ENCODE measurements around the gene ASPA.
"Not testable (repeated sequence)": the region's sequence is repeated elsewhere in the genome, so short reads cannot be mapped to it uniquely, and the experiment has no call there.

ASPA gene

DNA sequence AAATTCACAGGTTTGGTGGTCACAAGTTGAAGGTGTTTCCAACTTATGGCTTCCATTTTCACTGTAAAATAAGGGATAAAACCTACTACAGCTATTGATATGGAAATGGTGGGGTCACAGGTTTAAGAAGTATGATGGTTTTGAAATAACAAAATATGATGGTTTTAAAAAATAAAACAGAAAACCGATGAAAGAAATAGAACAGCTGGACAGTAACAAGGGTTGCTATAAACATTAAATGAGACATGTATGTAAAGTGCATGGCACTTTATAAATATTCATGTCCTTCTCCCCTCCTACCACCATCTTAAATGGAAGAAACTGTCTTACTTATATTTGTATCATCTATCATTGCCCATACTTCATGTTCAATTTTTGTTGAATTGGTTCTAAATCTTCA, 31.3 kb downstream of the ASPA start:
- in situ Hi-C loops (cut with MboI; ENCODE audit: low sequenced_read_pairs) = no loop called here

DNA sequence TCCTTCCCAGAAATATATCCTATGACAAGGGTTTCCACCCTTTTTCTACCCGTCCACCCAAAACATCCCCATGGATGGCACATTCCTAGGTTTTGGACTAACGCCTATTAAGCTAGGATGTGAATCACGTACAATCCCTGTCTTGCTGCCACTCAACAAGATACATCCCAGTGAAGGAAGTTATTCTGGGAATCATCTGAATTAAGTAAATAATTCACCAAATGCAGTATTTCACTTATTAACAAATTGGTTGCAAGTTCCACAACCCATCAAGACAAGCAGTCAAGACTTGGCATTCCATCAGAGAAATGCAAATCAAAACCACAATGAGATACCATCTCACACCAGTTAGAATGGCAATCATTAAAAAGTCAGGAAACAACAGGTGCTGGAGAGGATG, 32.1 kb downstream of the ASPA start:
- in situ Hi-C loops (cut with MboI; ENCODE audit: low sequenced_read_pairs) = no loop called here

DNA sequence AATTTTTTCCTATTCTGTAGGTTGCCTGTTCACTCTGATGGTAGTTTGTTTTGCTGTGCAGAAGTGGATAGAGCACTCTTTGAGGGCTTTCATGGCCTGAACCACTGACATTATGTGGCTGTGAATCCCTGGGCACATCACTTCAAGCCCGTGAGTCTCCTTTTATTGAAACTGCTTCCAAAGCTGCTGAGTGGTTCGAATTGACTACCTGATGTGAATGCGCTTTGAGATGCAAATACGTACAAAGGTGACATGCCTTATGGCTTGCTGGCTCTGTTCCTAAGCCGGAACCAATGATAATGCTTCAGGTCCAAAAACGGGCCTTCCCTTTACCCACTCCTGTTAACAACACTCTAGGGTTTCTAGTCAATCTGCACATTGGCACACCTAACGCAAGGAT, 34.3 kb downstream of the ASPA start:
- in situ Hi-C loops (cut with MboI; ENCODE audit: low sequenced_read_pairs) = no loop called here

DNA sequence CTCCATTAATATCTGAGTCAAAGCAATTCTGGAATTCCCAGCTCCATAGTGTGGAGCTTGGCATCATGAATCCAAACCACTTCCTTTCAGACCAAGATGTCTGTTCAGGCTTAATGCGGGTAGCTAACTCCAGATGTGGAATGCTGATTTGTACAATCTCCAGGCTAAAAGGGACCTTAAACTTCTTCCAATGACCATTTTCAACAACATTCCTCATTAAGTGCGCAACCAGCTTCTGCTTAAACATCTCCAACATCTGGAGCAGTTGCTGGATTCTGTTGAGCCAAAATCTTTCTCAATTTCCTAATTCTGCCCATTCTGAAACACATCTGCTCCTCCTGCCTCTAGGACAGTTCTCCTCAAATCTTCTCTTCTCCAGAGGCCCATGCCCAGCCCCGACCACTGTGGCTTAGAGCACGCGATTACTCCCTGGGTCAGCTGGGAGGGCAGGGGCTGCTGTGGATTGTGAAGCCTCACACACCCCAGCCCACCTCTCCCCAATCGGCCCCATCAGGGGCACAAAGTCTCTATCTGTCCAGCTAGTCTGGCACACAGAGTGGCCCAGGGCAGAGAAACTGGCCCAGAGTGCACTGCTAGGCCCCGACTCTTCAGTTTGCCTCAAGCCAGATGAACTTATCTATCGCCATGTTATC, 36.2 kb downstream of the ASPA start:
- in situ Hi-C loops (cut with MboI; ENCODE audit: low sequenced_read_pairs) = no loop called here

DNA sequence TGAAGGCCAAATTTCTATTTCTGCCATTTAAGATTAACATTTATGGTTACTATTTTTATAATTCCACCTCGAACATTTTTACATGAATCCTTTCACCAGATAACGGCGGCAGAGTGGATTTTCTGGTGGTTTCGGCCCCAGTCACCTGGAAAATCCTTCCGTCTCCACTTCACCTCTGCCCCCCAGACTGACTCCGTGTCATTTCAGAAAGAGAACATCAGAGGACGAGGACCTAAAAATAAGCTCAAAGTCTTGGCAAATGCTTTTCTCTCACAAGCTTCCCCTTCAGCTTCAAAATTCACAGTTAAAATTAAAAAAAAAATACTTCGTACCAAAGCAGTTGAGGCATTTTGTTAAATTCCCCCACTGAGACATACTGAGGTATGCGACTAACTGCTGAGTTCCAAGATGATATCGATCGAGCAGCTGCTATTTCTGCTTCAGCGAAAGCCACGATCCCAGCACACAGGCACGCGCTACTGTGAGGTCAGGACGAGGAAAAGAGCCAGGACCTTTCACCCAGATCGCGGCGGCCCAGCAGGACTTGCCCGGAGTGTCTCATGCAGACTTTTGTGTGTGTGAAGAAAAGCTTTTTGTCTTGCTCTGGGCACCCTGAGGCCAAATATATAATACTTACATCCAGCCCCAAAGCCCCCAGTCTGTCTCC, 36.8 kb downstream of the ASPA start:
- in situ Hi-C loops (cut with MboI; ENCODE audit: low sequenced_read_pairs) = no loop called here

DNA sequence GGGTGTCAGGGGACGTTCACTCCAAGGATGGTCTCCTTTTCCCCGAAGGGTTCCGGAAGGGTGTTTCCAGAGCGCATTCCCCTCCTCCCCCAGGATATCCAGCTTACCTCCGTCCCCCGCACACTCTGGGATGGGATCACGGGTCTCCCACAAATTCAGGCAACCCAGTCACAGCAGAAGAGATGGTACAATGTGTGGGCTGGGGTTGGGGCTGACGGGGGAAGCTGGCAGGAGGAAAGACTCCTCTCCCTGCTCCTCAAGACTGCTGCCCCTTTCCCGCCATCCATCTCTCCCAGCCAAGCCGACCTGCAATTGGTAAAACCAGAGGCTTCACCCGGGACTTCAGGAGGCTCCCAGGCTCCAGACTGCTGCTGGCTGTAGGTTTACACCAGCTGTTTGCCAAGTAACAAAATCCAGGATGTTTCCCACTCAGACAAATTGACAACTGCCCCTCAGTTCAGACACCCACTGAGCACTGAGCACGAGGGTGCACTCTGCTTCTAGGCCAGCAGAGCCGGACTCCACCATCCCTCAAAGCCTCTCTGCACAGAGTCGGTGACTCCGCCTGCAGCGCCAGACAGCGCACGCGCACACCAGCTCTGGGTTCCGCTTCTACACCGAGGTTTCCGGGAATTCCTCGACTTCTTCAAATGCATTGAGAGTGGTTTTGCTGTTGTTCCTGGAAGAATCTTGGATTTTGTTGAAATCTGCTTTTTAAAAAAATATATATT, 37.7 kb downstream of the ASPA start:
- in situ Hi-C loops (cut with MboI; ENCODE audit: low sequenced_read_pairs) = no loop called here

DNA sequence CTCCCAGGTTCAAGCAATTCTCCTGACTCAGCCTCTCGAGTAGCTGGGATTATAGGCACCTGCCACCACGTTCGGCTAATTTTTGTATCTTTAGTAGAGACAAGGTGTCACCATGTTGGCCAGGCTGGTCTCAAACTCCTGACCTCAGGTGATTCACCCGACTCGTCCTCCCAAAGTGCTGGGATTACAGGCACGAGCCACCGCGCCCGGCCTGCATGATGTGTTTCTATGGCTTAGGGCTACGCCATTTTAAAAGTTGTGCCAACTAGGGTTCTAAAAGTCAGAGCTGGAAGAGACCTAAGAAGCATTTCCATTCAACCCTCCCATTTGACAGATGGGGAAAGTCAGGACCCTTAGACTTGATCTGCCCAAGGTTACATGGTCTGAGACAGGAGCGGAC, 38.4 kb downstream of the ASPA start:
- in situ Hi-C loops (cut with MboI; ENCODE audit: low sequenced_read_pairs) = not testable (repeated sequence)

DNA sequence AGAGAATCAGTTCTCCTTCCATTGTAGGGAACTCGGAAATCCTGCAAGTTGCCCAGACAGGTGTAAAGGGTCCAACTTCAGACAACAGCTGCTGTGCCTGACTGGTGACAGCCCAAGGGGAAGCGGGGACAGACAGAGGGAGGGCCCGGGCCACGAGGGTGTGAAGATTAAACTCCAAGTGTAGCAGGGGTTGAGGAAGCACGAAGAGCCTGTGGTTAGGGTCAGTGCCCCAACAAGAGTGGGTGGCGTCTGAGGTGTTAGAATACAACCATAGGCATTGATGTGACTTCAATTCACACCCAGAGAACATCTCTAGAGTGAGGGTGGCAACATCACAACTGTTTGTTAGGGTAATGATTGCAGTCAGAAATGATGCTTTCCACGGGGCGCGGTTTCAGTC, 39.1 kb downstream of the ASPA start:
- in situ Hi-C loops (cut with MboI; ENCODE audit: low sequenced_read_pairs) = no loop called here

DNA sequence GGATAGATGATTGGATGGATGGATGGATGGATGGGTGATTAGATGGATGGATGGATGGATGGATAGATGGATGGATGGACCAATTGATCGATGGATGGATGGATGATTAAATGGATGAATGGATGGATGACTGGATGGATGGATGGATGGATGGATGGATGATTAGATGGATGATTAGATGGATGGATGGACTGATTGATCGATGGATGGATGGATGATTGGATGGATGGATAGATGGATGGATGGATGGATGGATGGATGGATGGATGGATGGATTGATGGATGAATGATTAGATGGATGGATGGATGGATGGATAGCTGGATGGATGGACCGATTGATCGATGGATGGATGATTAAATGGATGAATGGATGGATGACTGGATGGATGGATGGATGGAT, 43.7 kb downstream of the ASPA start:
- in situ Hi-C loops (cut with MboI; ENCODE audit: low sequenced_read_pairs) = not testable (repeated sequence)

DNA sequence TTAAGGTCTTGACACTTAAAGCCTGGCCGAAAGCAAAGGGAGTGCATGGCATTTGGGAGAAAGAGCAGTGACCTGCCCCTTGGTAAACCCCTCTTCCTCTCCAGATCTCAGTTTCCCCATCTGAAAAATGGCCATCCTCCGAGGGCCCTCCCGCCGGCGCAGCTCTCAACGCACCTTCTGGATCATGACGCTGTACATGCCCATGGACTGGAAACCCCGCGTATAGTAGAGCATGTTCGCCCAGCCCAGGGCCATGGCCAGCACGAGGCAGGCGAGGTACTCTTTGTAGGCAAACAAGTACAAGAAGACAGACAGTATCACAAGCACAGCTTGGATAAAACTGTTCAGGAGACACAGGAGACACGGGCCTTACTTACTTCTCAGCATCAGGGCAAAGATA, 48.2 kb downstream of the ASPA start:
- in situ Hi-C loops (cut with MboI; ENCODE audit: low sequenced_read_pairs) = no loop called here

DNA sequence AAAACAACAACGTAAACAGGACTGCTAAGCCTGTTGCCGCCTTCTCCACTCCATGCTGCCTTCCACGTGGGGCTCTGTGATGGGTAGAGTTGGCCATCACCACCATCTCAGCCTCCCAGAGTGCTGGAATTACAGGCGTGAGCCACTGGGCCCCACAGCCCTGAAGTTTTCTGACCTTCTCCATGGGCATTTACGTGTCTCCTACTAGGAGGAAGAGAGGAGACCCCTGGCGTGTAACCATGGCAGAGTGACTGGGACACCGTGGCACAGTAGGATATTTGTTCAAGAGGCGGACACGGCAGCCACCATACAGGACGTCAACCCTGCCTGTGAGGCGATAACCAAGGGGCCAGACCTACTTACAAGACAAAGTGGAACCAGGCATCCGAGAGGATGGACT, 50.7 kb downstream of the ASPA start:
- in situ Hi-C loops (cut with MboI; ENCODE audit: low sequenced_read_pairs) = no loop called here

DNA sequence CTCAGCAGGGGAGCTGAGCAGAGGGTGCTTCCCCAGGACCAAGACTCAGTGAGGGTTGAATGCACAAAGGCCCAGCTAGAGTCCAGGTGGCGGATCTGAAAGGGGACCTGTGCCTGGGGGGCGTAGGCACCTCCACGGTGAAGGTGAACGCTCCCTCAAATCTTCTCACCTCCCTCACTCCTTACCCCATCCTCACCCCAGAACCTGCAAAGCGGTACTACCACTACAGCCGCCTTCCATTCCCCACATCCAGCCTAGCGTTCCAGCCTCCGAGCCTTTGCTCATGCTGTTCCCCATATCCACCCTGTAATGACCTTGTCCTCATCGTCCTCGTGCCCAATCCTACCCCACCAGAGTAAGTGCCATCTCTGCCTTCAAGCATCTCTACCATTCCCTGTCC, 51.2 kb downstream of the ASPA start:
- in situ Hi-C loops (cut with MboI; ENCODE audit: low sequenced_read_pairs) = no loop called here

DNA sequence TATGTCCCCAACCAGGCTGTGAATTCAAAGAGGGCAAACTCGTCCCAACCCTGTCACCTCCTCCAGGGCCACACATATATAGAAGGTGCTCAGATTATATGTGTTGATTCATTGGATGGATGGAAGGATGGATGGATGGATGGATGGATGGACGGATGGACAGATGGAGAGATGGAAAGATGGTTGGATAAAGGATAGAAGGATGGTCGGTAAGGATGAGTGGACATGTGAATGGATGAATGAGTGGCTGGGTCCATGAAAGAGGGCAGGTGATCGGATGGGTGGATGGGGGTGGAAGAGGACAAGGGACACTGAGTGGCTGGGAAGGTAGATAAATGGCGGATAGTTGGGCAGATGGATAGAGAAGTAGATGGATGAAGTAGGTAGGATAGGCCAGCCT, 51.7 kb downstream of the ASPA start:
- in situ Hi-C loops (cut with MboI; ENCODE audit: low sequenced_read_pairs) = no loop called here

DNA sequence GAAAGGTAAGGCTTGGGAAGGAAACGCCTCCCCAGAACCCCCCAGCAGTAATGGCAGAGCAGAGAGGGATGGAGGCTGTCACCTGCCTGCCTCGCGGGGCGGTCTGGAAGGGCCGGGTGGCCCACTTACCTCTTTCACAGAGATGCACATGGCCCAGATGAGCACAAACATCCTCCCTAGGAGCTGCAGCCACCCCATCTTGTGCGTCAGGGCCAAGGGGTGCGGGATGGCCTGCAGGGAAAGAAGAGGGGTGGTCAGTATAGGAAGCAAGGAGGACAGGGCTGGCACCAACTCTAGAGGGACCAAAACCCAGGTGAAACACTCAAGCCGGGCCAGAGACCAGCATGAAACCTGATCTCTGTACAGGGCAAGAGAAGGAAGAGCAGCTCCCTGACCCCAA, 52.1 kb downstream of the ASPA start:
- in situ Hi-C loops (cut with MboI; ENCODE audit: low sequenced_read_pairs) = no loop called here

DNA sequence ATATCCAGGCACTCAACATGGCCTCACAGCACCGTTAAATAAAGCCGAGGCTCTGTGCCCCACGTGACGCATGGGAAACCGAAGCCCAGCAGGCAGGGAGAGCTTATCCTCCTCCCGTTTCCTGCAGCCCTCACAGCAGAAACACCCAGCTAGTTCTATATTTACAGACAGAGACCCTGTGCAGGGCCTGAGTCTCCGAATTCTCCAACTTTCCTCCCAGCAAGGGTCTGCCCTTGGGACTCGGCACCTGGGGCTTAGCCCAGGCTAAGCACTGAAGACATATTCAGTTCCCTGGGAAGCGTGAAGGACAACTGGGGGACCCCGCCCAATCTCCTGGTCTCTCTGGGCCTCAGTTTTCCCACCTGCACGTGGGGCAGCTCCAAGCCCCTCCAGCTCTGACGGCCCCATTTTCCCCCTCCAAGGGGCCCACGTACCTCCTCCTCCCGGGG, 52.6 kb downstream of the ASPA start:
- in situ Hi-C loops (cut with MboI; ENCODE audit: low sequenced_read_pairs) = no loop called here

DNA sequence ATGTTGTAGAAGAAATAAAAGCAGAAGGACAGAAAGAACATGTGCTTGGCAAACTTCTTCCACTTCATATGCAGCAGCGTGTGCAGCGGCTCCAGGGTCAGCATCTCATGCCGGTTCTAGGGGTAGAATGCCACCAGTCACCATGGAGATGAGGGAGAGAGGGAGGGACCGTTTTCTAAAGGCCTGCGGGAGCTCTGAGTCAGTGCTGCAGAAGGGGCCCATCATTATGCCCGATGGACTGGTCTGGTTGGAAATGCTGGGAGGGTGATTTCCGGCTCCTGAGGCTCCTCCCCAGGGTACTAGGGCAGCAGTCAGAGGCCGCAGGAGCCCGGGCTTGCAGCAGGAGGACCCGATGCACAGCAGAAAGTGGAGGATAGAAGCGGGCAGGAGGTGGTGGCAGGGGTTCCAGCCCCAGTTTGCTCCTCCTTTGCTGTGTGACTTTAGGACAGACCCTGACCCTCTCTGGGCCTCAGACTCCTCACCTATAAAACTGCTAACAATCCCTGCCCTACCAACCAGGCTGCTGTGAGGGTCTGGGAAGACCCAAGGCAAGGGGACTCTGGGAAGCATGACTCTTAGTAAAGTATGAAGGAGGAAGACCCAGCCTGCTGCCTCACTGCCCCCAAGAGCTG, 53.2 kb downstream of the ASPA start:
- in situ Hi-C loops (cut with MboI; ENCODE audit: low sequenced_read_pairs) = no loop called here

DNA sequence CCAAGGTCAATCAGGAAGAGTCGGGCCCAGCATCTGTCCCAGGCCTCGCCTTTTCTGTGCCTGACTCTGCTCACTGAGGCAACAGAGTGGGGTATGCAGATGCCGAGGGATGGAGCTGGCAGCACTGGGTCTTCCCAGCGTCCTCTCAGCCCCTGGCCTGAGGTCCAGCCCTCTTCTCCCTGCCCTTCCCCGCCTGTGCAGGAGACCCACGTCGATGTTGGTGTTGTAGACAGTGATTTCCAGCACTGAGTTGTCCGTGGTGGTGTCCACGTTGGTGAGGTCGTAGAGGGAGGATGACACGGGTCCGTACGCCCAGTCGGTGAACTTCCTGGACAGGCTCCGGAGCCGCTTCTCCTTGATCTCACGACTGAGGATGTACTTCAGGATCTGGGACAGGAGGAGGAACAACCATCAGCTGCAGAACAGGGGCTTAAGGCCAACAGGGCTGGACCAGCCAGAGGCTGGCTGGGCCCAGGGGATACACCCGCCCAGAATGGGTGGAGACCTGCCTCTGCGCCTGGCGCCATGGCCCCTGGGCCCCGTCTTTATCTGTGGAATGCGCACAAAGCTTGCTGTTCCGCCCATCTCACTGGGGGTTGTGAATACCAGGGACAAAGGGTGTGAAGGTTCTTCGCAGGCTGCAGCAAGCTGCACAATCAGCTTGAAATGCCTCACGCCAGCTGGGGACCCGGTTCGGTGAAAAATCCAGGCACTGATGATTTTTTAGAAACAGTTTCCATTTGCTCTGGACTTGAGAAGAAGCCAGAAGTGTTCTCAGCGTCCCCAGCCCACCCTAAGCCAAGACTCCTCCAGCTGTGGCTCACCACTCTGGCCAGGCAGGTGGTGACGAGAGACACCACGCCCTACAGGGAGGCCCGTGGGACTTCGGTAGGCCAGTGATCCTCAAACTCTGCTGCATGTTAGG, 54.3 kb downstream of the ASPA start:
- in situ Hi-C loops (cut with MboI; ENCODE audit: low sequenced_read_pairs) = no loop called here

DNA sequence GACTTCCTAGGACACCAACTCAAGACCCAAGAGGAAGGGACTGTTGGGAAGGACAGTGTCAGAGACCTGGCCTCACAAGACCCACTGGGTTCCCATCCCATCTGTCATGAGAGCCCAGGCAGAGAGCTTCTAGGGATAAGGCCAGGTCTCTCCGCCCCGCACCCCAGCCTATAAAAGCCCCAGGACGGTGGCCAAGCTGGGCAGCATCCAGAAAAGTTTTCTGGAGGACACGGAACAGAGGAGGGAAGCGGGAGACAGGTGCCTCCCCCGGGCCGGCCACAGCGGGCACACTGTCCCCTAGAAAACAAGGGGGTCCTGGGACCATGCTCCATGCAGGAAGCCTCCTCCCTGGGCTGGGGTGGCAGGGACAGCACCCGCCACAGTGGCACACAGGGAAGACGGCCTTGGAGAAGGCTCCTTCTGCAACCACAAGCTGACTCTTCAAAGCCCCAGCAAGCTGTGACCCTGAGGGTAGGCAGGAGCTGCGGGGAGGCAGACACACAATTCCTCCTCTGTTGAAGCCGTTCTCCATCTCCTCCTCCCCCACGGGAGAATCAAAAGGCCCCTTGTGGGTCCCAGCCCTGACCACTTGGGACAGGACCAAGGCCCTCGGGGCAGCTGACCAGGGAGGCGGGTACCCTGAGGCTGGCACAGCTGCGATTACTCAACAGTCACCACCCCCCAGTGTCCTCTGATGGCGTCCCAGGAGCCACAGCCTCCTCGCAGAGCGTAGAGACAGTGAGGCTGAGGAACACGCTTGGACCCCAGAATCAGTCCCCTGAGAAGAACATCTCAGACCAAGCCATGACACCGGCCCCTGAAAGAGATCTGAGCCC, 55.7 kb downstream of the ASPA start:
- in situ Hi-C loops (cut with MboI; ENCODE audit: low sequenced_read_pairs) = no loop called here

DNA sequence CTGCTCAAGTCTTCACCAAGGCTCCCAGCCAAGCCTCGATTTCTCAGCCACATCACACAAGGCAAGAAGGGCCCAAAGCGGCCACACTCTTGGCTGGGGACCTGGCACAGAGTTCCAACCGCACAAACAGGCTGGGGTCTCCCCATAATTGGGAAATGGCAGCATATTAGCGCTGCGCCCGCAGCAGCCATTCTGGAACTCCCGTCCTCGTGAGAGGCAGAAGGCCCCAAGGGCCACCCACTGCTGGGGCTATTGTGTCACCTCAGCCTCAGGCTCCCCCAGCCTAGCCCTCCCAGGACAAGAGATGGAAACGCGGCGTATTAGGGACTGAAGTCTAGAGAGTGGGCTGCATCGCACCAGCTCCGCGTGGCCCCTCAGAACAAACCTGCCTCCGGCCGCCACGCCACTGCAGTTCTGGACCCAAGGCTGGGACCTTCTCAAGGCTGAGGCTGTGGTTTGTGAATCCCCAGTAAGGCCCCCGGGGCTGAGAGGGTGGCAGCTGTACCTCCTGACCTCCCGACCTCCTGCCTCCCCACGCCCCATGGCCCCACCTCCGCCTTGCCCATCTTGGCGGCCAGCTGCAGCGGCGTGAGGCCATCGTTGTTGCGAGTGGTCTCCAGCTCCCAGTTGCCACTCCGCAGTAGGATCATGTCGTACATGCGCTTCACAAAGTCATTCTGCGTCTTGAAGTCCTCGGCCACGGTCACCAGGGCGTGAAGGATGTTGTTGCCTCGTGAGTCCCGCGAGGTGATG, 56.5 kb downstream of the ASPA start:
- in situ Hi-C loops (cut with MboI; ENCODE audit: low sequenced_read_pairs) = no loop called here

Data from HL-60/S4 treated with retinoic acid at 250 ng/mL for 4 days and 3 days (cell line).